ENCODE results near the gene PRPF31.
A peak's percentile ranks its signal among the peaks of the same experiment; 100 is the strongest.

Gene PRPF31

GRCh38 chr19:54142166-54142780 lies 26.7 kb downstream of the PRPF31 start:
- no peak for DNase-seq

GRCh38 chr19:54145541-54146158 lies 30.1 kb downstream of the PRPF31 start:
- no peak for DNase-seq

- no peak for DNase-seq
Measured at GRCh38 chr19:54147676-54148075, 32.1 kb downstream of the PRPF31 start.

GRCh38 chr19:54148158-54148557 lies 32.6 kb downstream of the PRPF31 start:
- no peak for DNase-seq

GRCh38 chr19:54149021-54149812 lies 33.7 kb downstream of the PRPF31 start:
- no peak for DNase-seq

- no peak for DNase-seq
Measured at GRCh38 chr19:54151362-54152035, 35.9 kb downstream of the PRPF31 start.

GRCh38 chr19:54152267-54152666 lies 36.7 kb downstream of the PRPF31 start:
- no peak for DNase-seq

GRCh38 chr19:54152878-54153524 lies 37.4 kb downstream of the PRPF31 start:
- no peak for DNase-seq

- DNase-seq = no peak
Measured at GRCh38 chr19:54153731-54154326, 38.3 kb downstream of the PRPF31 start.

GRCh38 chr19:54154603-54155345 lies 39.2 kb downstream of the PRPF31 start:
- no peak for DNase-seq

GRCh38 chr19:54155694-54156093 lies 40.1 kb downstream of the PRPF31 start:
- DNase-seq = no peak

- DNase-seq = no peak
Measured at GRCh38 chr19:54156490-54156889, 40.9 kb downstream of the PRPF31 start.

GRCh38 chr19:54156953-54157352 lies 41.4 kb downstream of the PRPF31 start:
- DNase-seq = no peak

- peak in 1 of 2 experiments; percentile 38 for DNase-seq
Measured at GRCh38 chr19:54158812-54159351, 43.3 kb downstream of the PRPF31 start.

- DNase-seq = peak; percentile 99 to 100
Measured at GRCh38 chr19:54159352-54160181, 44.0 kb downstream of the PRPF31 start, which contains the start of gene LENG1. TSS of gene LENG1 (minus strand) at chr19:54159721. CDS start at chr19:54159695, 26 bp downstream.

- no peak for DNase-seq
Measured at GRCh38 chr19:54160182-54160811, 44.7 kb downstream of the PRPF31 start.

GRCh38 chr19:54160854-54161253 lies 45.3 kb downstream of the PRPF31 start:
- DNase-seq = no peak

GRCh38 chr19:54162241-54162805 lies 46.8 kb downstream of the PRPF31 start:
- peak; percentile 79 to 82 for DNase-seq

- no peak for DNase-seq
Measured at GRCh38 chr19:54162884-54163283, 47.3 kb downstream of the PRPF31 start.

Measured in AML-193 (cell line).